GM12878 (cell line): ENCODE measurements around the gene MOV10L1. TPM values are rescaled to one million over a fixed set of nuclear protein-coding genes. Genes with fewer than 3 reads are reported as not detected.

Experiments
- ATAC-seq: fragments of 200-7000 bp; cut with Tn5 transposase; 3 replicates; pipeline ENCODE4 v1.9.1; 2020; ENCODE audit warnings: mild to moderate bottlenecking, moderate library complexity
- BruUV-seq: library from RNA; stranded (reverse); fragments of 400-500 nt; replicated peaks from 2 replicates; lab custom pipeline; 2021; lab: Mats Ljungman, UMichigan
- CTCF ChIA-PET: fragments of 300-600 bp; sonication (Branson Sonifier 250); formaldehyde crosslinking; extraction: SDS; loops from one replicate; lab custom pipeline; 2021; ENCODE audit warnings: inconsistent platforms; lab: Yijun Ruan, JAX
- POLR2A ChIA-PET: fragments of 350-600 bp; formaldehyde crosslinking; extraction: SDS; loops from one replicate; lab custom pipeline; 2021; ENCODE audit warnings: inconsistent platforms; lab: Charles Lee
- RAD21 ChIA-PET: fragments of 300-600 bp; sonication (Branson Sonifier 250); formaldehyde crosslinking; loops from one replicate; lab custom pipeline; 2023; ENCODE audit warnings: antibody characterized with exemption; ENCODE audit not compliant: unreplicated experiment; lab: Charles Lee
- SMC1A ChIA-PET: fragments of 300-600 bp; sonication (Branson Sonifier 250); formaldehyde crosslinking; loops from one replicate; lab custom pipeline; 2023; ENCODE audit not compliant: unreplicated experiment, uncharacterized antibody; lab: Charles Lee
- DNase-seq: peaks from one replicate; pipeline ENCODE4 v3.0.0-alpha.2; 2011; ENCODE audit warnings: low read depth, low spot score
- FAIRE-seq: peaks from 3 replicates; lab custom pipeline; 2011; peaks lifted over from hg19 to GRCh38; lab: Jason Lieb, UNC
- H2AFZ ChIP-seq: 2 replicates; pipeline ENCODE4 v1.6.0; 2011; ENCODE audit warnings: low read depth, low read length, control low read depth; ENCODE audit not compliant: control insufficient read depth
- H3K27ac ChIP-seq: 2 replicates; pipeline ENCODE4 v1.5.1; 2011; ENCODE audit warnings: control low read depth; ENCODE audit not compliant: control insufficient read depth, insufficient read depth
- H3K27me3 ChIP-seq, 2 experiments: replicated peaks in 1 of 2; 2 replicates each; pipeline versions ENCODE4 v1.6.0 to v1.6.1; 2011; ENCODE audit warnings: low read length in 1 of 2; ENCODE audit not compliant: control insufficient read depth in 2 of 2, insufficient read depth in 2 of 2
- H3K36me3 ChIP-seq, 2 experiments: 2 replicates each; pipeline ENCODE4 v1.5.1; 2011; ENCODE audit warnings: low read length in 1 of 2; ENCODE audit not compliant: control insufficient read depth in 2 of 2, insufficient read depth in 2 of 2
- H3K4me1 ChIP-seq: 2 replicates; pipeline ENCODE4 v1.6.1; 2011; ENCODE audit warnings: mild to moderate bottlenecking, low read length, moderate library complexity, mixed read lengths; ENCODE audit not compliant: control insufficient read depth, insufficient read depth
- H3K4me2 ChIP-seq: 2 replicates; pipeline ENCODE4 v1.6.0; 2011; ENCODE audit warnings: control low read depth; ENCODE audit not compliant: control insufficient read depth, insufficient read depth
- H3K4me3 ChIP-seq: fragments of 200-600 bp; sonication (generic); 2 replicates; pipeline ENCODE4 v1.5.1; 2016
- H3K79me2 ChIP-seq: 2 replicates; pipeline ENCODE4 v1.6.0; 2011; ENCODE audit warnings: low read length; ENCODE audit not compliant: control insufficient read depth, insufficient read depth
- H3K9ac ChIP-seq: 2 replicates; pipeline ENCODE4 v1.8.0; 2011; ENCODE audit warnings: low read length, control low read depth, mixed read lengths; ENCODE audit not compliant: control insufficient read depth, insufficient read depth
- H3K9me3 ChIP-seq: replicated peaks from 3 replicates; pipeline ENCODE4 v1.5.1; 2011; ENCODE audit warnings: mild to moderate bottlenecking, low read length; ENCODE audit not compliant: control insufficient read depth, insufficient read depth
- H4K20me1 ChIP-seq: 2 replicates; pipeline ENCODE4 v1.6.0; 2011; ENCODE audit not compliant: control insufficient read depth, insufficient read depth
- BACH1 ChIP-seq: fragments of 450-650 bp; IDR thresholded peaks from 2 replicates; pipeline ENCODE4 v1.6.1; 2017; ENCODE audit warnings: mild to moderate bottlenecking, borderline replicate concordance
- CBX3 ChIP-seq: fragments of 200-600 bp; sonication (generic); IDR thresholded peaks from 2 replicates; pipeline ENCODE4 v1.6.1; 2016; ENCODE audit warnings: low read depth, borderline replicate concordance
- CREB1 ChIP-seq: IDR thresholded peaks from 2 replicates; pipeline ENCODE4 v1.6.1; 2012; ENCODE audit warnings: low read depth, mild to moderate bottlenecking, inconsistent platforms
- EP300 ChIP-seq, 2 experiments: fragments of 150-350 bp in 1 of 2; IDR thresholded peaks; 2 replicates each; pipeline ENCODE4 v1.6.1; 2011 to 2012; ENCODE audit warnings: low read depth in 2 of 2, low read length in 2 of 2, borderline replicate concordance in 1 of 2, improper control_type of control experiment in 1 of 2, inconsistent platforms in 1 of 2; ENCODE audit not compliant: control insufficient read depth in 1 of 2
- EZH2 ChIP-seq: IDR thresholded peaks from 2 replicates; pipeline ENCODE4 v1.6.1; 2012; ENCODE audit warnings: low read depth, mild to moderate bottlenecking, control low read depth, inconsistent platforms, low read length, borderline replicate concordance; ENCODE audit not compliant: control insufficient read depth
- IRF3 ChIP-seq: fragments of 450-650 bp; IDR thresholded peaks from 2 replicates; pipeline ENCODE4 v1.6.1; 2014; ENCODE audit warnings: mild to moderate bottlenecking
- MTA3 ChIP-seq: IDR thresholded peaks from 2 replicates; pipeline ENCODE4 v1.6.1; 2012; ENCODE audit warnings: low read length, inconsistent platforms, borderline replicate concordance
- MYB ChIP-seq: fragments of 150-350 bp; IDR thresholded peaks from 2 replicates; pipeline ENCODE4 v1.6.1; 2014; ENCODE audit warnings: mild to moderate bottlenecking, low read depth, low read length, borderline replicate concordance
- PAX8 ChIP-seq: fragments of 450-650 bp; IDR thresholded peaks from 2 replicates; pipeline ENCODE4 v1.6.1; 2017; ENCODE audit warnings: mild to moderate bottlenecking, moderate library complexity
- SKIL ChIP-seq: fragments of 450-650 bp; IDR thresholded peaks from 2 replicates; pipeline ENCODE4 v1.6.1; 2017; ENCODE audit warnings: mild to moderate bottlenecking, low read depth, inconsistent platforms; ENCODE audit not compliant: poor library complexity, severe bottlenecking
- SUPT20H ChIP-seq: IDR thresholded peaks from 2 replicates; pipeline ENCODE4 v1.6.1; 2011; ENCODE audit warnings: low read depth, mild to moderate bottlenecking, low read length, moderate library complexity, borderline replicate concordance; ENCODE audit not compliant: control insufficient read depth
- ZNF207 ChIP-seq: fragments of 450-650 bp; IDR thresholded peaks from 2 replicates; pipeline ENCODE4 v1.6.1; 2014; ENCODE audit warnings: antibody characterized with exemption, mild to moderate bottlenecking, borderline replicate concordance
- ZNF384 ChIP-seq: IDR thresholded peaks from 2 replicates; pipeline ENCODE4 v1.6.1; 2012; ENCODE audit warnings: low read depth, mild to moderate bottlenecking, low read length, improper control_type of control experiment, borderline replicate concordance
- WGBS: methylation state at CpG from one replicate; pipeline ENCODE4 v1.1.6; 2016; ENCODE audit warnings: low lambda C conversion rate; ENCODE audit not compliant: insufficient replicate concordance, insufficient coverage; ENCODE audit errors: missing lambda C conversion rate; 5-methylcytosine and 5-hydroxymethylcytosine counted together
- in situ Hi-C: fragments of 300-500 bp; cut with MboI; formaldehyde crosslinking; loops from 9 replicates; pipeline ENCODE4 v1.14.3; 2018; ENCODE audit warnings: mixed read lengths
- intact Hi-C: fragments of 100-400 bp; cut with micrococcal nuclease; formaldehyde crosslinking; loops from one replicate; pipeline ENCODE4 v1.14.2; 2022; ENCODE audit not compliant: unreplicated experiment
- polyA plus RNA-seq, 11 experiments: library from polyadenylated mRNA; depleted of rRNA in 4 of 11; unstranded in 6 of 11; stranded (reverse) in 5 of 11; fragments of >200 nt; fragmentation: Nextera tagmentation in 4 of 11; fragmentation: Illumina TruSeq in 1 of 11; extraction: Ambion mirVana in 4 of 11; extraction: Trizol in 1 of 11; gene quantifications; 1 replicate in 1 of 11; 2 replicates in 10 of 11; pipeline versions ENCODE4 v1.2.1 to v1.2.3, GENCODE V29; 2011 to 2016; ENCODE audit warnings: inconsistent platforms in 2 of 11, missing spikeins in 2 of 11, low read depth in 1 of 11
- total RNA-seq, 4 experiments: library from RNA; depleted of rRNA in 3 of 4; stranded (reverse); fragments of >200 nt in 3 of 4; fragmentation: Illumina TruSeq in 1 of 4; extraction: Trizol in 1 of 4; gene quantifications; 2 replicates each; pipeline versions ENCODE4 v1.2.1 to v1.2.3, GENCODE V29; 2013 to 2021
- TF ChIP-seq, protein P1 (sequence below): IDR thresholded peaks from 2 replicates; pipeline ENCODE4 v1.6.1; 2011; ENCODE audit warnings: low read depth, low read length, improper control_type of control experiment, borderline replicate concordance
- TF ChIP-seq, protein P2 (sequence below): IDR thresholded peaks from 2 replicates; pipeline ENCODE4 v1.6.1; 2012; ENCODE audit warnings: mild to moderate bottlenecking, low read depth, low read length

Gene MOV10L1
- total and polyA plus RNA-seq, 10 of the 15 experiments (the other 5 are each of a cell fraction or from before 2014, with no cell fraction given) = 0.22 TPM; not detected in 9

GRCh38 chr22:50053861-50054260 lies 35.9 kb upstream of the MOV10L1 start:
- POLR2A ChIA-PET = no interaction called here
- RAD21 ChIA-PET = no interaction called here
- no peak for FAIRE-seq
- Histone ChIP-seq H3K4me3 (no peak overlapping the region), H3K9me3 (peaks cover 3% of the 10 kb centered on the region; the same call in 1 of the 3 replicates), H3K79me2 (no peaks in the 10 kb centered on the region), H4K20me1 (no peaks in the 10 kb centered on the region), H2AFZ (no peak overlapping the region), H3K4me1 (0 out of 2 replicates have a peak, but pooled peaks cover 3% of the 10 kb centered on the region), H3K4me2 (no peak overlapping the region), H3K27ac (no peak overlapping the region), H3K27me3 (no peaks in the 10 kb centered on the region; a peak in 1 of 4 replicates), H3K9ac (no peak overlapping the region), H3K36me3 (no peaks in the 10 kb centered on the region)
- no peak for ATAC-seq
- DNase-seq = no peak
- SMC1A ChIA-PET = no interaction called here
- BruUV-seq = no TSS peak
- 19% methylated on average over 17 of the region's 18 CpGs for WGBS
- in situ Hi-C loops = no loop called here
- CTCF ChIA-PET = no interaction called here
- intact Hi-C loops = no loop called here
- TF ChIP-seq BACH1 (no peak), ZNF384 (no peak), SUPT20H (no peak), EZH2 (no peak), SKIL (no peak), IRF3 (no peak), MYB (no peak), ZNF207 (no peak), CREB1 (no peak), EP300 (IDR thresholded peaks at IDR 0.05; ENCODE audit: borderline replicate concordance in 1 of 2, control insufficient read depth in 1 of 2, low read depth in 2 of 2, low read length in 2 of 2) (no peak), PAX8 (no peak), MTA3 (no peak), CBX3 (no peak)
- TF ChIP-seq, protein P1, sequence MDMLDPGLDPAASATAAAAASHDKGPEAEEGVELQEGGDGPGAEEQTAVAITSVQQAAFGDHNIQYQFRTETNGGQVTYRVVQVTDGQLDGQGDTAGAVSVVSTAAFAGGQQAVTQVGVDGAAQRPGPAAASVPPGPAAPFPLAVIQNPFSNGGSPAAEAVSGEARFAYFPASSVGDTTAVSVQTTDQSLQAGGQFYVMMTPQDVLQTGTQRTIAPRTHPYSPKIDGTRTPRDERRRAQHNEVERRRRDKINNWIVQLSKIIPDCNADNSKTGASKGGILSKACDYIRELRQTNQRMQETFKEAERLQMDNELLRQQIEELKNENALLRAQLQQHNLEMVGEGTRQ = no peak
- TF ChIP-seq, protein P2, sequence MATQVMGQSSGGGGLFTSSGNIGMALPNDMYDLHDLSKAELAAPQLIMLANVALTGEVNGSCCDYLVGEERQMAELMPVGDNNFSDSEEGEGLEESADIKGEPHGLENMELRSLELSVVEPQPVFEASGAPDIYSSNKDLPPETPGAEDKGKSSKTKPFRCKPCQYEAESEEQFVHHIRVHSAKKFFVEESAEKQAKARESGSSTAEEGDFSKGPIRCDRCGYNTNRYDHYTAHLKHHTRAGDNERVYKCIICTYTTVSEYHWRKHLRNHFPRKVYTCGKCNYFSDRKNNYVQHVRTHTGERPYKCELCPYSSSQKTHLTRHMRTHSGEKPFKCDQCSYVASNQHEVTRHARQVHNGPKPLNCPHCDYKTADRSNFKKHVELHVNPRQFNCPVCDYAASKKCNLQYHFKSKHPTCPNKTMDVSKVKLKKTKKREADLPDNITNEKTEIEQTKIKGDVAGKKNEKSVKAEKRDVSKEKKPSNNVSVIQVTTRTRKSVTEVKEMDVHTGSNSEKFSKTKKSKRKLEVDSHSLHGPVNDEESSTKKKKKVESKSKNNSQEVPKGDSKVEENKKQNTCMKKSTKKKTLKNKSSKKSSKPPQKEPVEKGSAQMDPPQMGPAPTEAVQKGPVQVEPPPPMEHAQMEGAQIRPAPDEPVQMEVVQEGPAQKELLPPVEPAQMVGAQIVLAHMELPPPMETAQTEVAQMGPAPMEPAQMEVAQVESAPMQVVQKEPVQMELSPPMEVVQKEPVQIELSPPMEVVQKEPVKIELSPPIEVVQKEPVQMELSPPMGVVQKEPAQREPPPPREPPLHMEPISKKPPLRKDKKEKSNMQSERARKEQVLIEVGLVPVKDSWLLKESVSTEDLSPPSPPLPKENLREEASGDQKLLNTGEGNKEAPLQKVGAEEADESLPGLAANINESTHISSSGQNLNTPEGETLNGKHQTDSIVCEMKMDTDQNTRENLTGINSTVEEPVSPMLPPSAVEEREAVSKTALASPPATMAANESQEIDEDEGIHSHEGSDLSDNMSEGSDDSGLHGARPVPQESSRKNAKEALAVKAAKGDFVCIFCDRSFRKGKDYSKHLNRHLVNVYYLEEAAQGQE = no peak
